LNCaP clone FGC (cell line): ENCODE measurements around the gene PHYHIPL.
A peak's percentile ranks its signal among the peaks of the same experiment; 100 is the strongest.

Source experiments
- DNase-seq: peaks from one replicate; pipeline ENCODE4 v3.0.0-alpha.2; 2011; ENCODE audit warnings: low read depth
- H3K4me3 ChIP-seq: 2 replicates; pipeline ENCODE4 v1.5.1; 2011; ENCODE audit warnings: mild to moderate bottlenecking, low read depth, low read length, control low read depth
- TF ChIP-seq, protein P1 (sequence below): IDR thresholded peaks from 2 replicates; pipeline ENCODE4 v1.5.1; 2012; ENCODE audit warnings: mild to moderate bottlenecking; ENCODE audit not compliant: control insufficient read depth, insufficient read depth; ENCODE audit errors: extremely low read depth

PHYHIPL gene

DNA sequence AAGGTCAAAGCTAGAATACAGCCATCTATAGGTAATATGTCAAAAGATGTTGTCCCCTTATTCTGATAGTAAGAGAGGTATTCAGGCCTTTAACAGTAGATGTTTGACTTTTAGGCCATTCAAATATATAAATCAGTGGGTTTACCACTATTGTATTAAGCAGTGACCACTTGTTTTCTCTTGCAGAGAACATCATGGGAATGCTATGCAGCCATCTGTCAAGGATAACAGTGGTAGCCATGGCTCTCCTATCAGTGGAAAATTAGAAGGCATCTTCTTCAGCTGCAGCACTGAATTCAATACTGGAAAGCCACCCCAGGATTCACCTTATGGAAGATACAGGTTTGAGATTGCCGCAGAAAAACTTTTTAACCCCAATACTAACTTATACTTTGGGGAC, 68.4 kb downstream of the PHYHIPL start:
- TF ChIP-seq, protein P1, sequence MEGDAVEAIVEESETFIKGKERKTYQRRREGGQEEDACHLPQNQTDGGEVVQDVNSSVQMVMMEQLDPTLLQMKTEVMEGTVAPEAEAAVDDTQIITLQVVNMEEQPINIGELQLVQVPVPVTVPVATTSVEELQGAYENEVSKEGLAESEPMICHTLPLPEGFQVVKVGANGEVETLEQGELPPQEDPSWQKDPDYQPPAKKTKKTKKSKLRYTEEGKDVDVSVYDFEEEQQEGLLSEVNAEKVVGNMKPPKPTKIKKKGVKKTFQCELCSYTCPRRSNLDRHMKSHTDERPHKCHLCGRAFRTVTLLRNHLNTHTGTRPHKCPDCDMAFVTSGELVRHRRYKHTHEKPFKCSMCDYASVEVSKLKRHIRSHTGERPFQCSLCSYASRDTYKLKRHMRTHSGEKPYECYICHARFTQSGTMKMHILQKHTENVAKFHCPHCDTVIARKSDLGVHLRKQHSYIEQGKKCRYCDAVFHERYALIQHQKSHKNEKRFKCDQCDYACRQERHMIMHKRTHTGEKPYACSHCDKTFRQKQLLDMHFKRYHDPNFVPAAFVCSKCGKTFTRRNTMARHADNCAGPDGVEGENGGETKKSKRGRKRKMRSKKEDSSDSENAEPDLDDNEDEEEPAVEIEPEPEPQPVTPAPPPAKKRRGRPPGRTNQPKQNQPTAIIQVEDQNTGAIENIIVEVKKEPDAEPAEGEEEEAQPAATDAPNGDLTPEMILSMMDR: no peak
- no peak for DNase-seq
- no peak overlapping the region for H3K4me3 ChIP-seq

DNA sequence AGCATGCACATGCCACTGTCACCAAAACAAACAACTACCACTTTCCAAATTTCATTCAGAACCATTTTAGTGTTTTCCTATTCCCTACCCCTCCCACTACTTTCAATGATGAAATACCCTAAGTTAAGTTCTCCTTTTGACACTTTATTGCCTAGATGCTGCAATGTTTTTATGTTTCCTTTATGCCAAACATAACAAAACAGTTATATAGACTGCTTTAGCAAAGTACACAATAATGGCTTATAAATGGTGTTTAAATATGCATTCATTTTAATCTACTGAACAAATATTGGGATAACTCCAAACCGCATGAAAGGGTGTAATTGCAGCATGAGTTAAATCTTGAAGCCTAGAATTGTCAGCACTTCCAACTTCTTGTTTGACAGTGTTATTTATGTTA, 69.2 kb downstream of the PHYHIPL start:
- TF ChIP-seq, protein P1: no peak
- H3K4me3 ChIP-seq: no peak overlapping the region
- peak; percentile 94 for DNase-seq

DNA sequence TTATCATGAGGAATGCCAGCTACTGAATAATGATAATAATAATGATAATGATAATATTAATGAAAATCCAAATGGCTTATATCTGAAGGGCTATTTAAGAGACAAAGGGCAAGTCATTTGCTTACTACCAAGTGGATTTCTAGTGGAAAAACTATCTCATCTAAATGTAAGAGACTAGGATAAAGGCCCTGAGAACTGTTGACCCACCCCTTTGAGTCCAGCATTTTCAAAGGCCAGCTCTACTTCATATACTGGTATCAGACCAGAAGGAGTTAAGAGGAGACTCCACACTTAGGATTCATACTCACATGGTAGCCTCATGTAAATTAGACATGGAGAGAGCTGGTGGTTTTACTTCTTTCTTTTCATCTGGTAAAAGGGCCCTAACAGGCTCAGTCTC, 76.0 kb downstream of the PHYHIPL start:
- DNase-seq: no peak
- TF ChIP-seq, protein P1: no peak
- H3K4me3 ChIP-seq: no peak overlapping the region

DNA sequence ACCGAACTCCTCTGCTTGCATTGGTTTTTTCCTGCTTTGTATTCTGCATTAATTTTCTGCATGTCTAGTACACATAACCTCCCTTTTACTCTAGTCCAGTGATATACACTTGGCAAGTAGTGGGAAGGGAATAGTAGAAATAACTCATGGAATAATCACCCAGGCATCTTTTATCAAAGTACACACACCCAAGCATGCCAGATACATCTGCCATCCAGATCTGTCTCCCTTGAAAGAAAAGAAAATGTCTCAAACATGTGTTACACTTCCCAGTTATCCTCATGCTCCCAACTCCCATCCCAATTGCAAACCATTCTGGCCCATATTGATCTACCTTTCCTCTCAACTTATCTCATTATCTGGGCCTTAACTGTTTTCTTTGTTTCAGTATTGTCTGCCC, 79.0 kb downstream of the PHYHIPL start:
- DNase-seq: no peak
- TF ChIP-seq, protein P1: no peak
- no peak overlapping the region for H3K4me3 ChIP-seq

DNA sequence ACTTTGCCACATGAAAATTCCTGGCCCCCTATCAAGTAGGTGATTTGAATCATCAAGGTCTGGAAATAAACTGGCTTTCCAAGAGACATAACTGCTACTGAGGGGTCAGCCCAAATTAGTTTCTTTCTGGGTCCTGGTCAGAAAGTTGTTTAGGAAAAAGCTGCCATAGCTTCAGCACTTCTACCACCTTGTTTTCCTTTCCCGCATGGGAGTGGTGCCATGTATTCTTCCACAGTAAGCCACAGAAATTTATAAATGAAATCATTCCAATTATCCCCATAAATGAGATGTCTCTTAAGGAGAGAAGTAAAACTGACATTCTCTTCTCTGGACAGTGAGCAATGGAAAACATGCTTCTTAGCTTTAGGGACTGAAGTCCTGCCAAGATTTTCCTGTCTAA, 80.8 kb downstream of the PHYHIPL start:
- TF ChIP-seq, protein P1: no peak
- no peak for DNase-seq
- H3K4me3 ChIP-seq: no peak overlapping the region

DNA sequence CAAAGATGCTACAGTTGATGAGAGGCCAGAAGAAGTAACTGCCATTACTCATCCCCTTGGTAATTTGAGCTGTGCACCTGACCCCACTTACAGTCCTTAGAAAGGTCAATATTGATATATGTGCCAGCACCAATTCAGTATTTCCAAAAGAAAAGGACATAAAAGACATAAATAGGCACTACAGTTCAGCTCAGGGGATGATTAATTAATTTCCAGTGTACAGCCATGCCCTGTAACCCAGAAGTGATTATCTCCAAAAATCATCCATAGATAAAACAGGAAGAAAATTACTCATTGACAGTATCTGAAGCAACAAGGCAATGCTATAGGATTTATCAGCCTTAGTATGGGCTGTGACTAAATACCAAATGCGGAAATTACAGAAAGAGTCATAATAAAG, 82.4 kb downstream of the PHYHIPL start:
- TF ChIP-seq, protein P1: no peak
- no peak overlapping the region for H3K4me3 ChIP-seq
- DNase-seq: no peak

DNA sequence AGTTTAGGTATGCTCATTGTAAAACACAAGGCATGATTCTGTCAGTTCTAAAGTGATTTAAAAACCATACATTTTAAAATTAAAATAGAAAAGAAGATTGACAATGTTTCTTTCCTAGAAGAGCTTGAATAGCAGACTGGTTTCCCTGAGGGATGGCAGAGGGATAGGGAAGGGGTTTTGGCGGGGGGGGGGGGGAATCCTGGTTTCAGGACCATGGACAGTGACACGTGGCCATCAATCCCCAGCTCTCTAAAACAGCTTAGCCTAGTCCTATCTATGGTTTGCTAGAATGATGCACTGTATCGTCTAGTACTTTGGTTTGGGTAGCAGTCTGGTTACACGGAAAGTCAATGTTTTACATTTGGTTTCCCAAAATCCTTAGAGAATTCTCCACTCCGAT, 88.7 kb downstream of the PHYHIPL start:
- H3K4me3 ChIP-seq: no peak overlapping the region
- DNase-seq: no peak
- TF ChIP-seq, protein P1: no peak
